Inflammatory macrophage (primary cell): ENCODE measurements around the gene KLF15.
"Not testable (repeated sequence)": the region's sequence is repeated elsewhere in the genome, so short reads cannot be mapped to it uniquely, and the experiment has no call there.

Experiments used
- DNase-seq, 2 donors: peaks; one replicate each; pipeline ENCODE4 v3.0.0-alpha.2; 2020 to 2022

The KLF15 gene

GRCh38 chr3:126345641-126346460 is 11.4 kb downstream of the KLF15 start:
- no peak for DNase-seq

- no peak for DNase-seq
These were observed 12.0 kb downstream of the KLF15 start for GRCh38 chr3:126345231-126345630.

GRCh38 chr3:126344380-126345041 is 12.7 kb downstream of the KLF15 start:
- no peak for DNase-seq

- no peak for DNase-seq
These were observed 13.6 kb downstream of the KLF15 start for GRCh38 chr3:126343649-126344035.

- peak; percentile 27 to 60 for DNase-seq
These were observed 14.1 kb downstream of the KLF15 start for GRCh38 chr3:126342991-126343648.

DNA sequence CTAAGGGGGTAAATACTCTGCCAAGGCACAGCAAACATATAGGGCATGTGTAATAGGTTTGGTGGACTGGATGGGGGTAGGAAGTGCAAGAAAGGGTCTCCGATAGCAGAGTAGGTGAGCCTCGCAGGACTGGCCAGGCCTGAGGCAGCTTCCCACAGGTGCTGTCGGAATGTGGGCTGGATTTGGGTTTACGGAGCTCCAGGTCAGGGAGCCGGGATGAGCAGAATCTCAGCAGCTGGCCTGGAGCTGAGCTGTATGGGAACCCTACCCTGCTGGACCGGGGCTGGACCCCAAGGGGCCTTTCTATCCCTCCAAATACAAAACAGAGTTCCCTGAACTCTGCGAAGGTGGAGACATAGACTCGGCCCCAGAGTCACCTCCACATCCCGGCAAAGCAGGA is 15.0 kb downstream of the KLF15 start:
- no peak for DNase-seq

GRCh38 chr3:126341755-126342150 is 15.5 kb downstream of the KLF15 start:
- DNase-seq, result no peak

DNA sequence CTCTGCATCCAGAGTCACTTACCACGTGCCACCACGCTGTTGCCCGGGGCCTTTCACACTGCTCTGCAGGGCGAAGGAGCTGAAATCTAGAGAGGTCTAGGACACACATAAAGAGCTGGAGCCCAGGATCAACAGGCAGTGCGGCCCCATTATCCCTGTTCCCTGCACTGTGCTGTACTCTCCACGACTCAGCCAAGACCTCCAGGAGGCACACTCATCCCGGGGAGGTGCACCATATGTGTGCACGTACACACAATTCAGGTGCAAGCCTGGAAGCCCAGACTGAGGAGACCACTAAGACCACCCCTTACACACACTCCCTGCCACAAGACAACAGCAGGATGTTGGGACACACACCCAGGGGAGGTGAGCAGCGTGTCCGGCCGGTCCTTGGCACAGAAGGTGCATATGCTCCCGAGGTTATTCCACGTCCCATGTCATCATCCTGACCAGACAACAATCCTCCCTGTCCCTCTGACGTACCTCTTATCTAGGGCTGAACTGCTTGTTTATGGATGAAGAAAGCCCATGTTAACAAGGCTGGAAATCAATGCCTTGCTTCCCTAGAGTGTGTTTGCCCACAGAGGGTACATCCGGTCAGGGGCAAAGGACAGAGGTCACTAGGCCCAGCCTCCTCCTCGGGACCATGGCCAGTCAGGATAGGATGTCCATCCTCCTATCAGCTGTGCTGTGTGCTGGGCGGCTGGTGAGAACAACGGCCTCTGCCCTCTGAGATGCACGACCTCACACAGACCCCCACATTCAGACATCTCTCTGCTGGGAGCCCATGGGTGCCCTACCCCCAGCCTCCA is 16.1 kb downstream of the KLF15 start:
- no peak for DNase-seq

DNA sequence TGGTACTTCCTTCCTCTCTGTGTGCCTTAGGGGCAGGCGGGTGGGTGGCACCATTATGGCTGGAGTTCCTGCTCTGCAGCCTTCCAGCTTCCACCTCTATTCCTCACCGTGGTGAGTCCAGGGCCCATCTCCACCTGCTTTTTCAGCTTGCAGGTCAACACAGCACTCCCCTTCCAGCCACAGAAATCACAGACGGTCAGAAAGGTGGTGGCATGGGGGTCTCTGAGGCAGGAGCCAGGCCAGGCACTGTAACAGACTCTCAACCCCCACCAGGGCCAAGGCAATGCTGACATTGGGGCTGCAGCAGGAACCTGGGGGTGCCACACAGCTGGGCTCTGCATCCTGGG is 16.6 kb downstream of the KLF15 start:
- no peak for DNase-seq

GRCh38 chr3:126340081-126340511 is 17.1 kb downstream of the KLF15 start:
- DNase-seq, result no peak

DNA sequence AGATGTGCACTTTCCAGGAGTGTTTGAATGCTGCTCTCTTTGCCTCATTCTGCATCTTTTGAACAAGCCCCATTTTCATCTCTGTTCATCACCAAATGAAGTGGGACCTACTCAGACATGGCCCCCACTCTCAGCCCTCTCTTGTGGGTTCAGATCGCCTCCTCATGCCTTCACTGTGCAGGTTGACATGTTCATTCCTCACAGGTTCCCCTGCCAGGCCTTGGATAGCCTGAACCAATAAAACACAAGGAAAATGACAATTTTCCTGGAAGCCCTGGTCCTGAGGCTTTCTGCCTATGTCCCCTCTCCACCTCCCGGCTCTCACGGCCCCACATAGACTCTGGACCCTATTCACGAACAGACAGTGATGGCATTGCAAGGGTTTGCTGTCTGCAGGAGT is 17.7 kb downstream of the KLF15 start:
- no peak for DNase-seq

DNA sequence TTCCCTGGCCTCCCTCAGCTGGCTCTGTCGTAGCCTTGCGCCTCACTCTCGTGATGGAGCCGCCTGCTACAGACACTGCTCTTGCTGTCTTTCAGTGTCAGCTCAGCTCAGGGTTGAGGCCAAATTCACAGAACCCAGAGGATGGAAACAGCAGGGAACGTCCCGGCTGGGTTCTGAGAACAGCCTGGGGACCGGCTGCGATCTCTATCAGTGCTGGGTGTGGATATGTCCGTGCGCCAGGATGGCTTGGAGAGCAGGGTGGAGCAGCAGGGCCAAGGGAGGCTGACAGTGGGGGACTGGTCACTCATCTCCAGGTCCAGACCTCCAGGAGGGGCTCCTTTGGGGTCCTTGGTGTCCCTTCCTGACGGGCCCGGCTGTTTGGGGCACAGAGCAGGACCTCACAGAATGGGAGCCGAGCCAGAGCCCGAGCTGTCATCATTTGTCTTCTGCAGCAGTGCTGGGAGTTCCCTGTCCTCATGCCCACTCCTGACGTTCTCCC is 18.4 kb downstream of the KLF15 start:
- DNase-seq, result no peak

- no peak for DNase-seq
These were observed 19.1 kb downstream of the KLF15 start for GRCh38 chr3:126337980-126338651.

GRCh38 chr3:126331812-126332336 is 25.3 kb downstream of the KLF15 start:
- DNase-seq, result not testable (repeated sequence)

- DNase-seq, result no peak
These were observed 27.1 kb downstream of the KLF15 start for GRCh38 chr3:126329927-126330725.

DNA sequence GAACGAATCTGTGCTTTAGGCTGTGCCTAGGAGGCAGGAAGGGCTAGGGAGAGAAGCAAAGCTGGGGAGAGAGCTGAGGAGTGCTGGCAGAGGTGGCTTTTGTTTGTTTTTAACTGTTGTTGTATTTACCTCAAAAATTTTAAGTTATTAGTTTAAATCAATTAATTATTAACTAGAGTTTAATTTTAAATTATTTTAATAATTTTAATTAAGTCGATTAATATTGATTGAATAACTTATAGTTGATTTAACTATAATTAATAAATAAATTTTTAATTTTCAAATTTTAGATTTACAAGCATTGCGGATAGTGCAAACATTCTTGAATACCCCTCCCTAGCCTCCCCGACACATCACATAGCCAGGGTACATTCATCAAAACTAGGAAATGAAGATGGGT is 30.6 kb downstream of the KLF15 start:
- DNase-seq, result no peak

GRCh38 chr3:126322181-126322967 is 34.8 kb downstream of the KLF15 start:
- DNase-seq, result no peak

DNA sequence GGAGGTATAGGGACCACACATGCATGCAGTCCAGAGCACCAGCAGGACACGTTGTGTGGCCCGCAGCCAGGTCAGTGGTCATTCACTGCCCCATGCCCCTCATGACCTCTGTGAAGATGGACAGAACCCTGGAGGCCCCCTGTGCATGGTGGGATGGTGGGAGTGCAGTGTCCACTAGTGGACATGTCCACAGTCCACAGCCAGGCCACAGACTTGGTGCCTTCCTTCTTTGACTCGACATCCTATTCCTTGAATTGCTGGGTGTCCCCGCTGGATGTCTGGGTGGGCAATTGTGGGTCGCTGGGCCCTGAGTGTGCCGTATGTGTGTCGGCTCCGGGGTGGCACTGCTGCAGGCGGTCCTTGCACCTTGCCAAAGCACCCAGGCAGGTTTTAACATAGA is 35.7 kb downstream of the KLF15 start:
- DNase-seq, result no peak

DNA sequence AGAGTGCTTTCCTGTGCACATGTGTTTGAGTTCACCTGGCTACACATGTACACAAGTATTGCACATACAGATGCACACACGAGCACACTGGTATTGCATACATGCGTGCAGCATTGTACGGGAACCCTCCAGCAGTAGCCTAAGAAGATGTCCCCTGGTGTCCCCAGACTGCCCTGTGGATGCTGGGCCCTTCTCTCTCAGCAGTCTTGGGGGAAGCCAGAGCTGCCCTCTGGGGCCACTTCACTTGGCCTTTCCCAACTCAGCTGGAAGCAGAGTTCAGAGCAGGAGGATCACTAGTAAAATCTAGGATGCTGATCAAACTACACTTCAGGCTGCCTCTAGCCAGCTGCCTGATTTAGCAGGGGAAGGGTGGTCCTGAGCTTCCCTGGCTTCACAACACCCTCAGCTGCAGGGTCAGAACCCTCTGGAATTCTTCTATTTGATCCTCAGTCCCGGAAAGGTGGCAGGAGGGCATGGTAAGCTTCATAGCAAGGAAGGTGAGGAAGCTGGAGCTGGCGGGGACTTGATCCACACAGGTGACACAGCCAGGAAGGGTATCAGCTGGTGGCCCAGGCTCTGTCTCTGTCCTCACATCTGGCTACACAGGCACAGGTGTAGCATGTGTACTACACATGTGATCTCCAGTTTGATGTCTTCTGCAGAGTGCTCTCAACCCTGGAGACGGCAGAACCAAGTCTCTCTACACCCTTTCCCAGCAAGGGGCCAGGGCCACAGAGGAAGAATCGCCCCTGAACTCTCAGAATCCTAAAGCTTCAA is 36.5 kb downstream of the KLF15 start:
- DNase-seq, result no peak
